Glomerular visceral epithelial cell (primary cell): Measurements from ENCODE around the gene PSMB1.

ENCODE experiments used
- DNase-seq: peaks from one replicate; pipeline ENCODE4 v3.0.0-alpha.2; 2016; ENCODE audit errors: extremely low spot score

PSMB1 gene

GRCh38 chr6:170552765-170553533, at the start of gene PSMB1:
Gene PSMB1 (minus strand): TSS chr6:170553307. CDS start chr6:170553242, 65 bp downstream.
- peak; percentile 91 for DNase-seq

DNA sequence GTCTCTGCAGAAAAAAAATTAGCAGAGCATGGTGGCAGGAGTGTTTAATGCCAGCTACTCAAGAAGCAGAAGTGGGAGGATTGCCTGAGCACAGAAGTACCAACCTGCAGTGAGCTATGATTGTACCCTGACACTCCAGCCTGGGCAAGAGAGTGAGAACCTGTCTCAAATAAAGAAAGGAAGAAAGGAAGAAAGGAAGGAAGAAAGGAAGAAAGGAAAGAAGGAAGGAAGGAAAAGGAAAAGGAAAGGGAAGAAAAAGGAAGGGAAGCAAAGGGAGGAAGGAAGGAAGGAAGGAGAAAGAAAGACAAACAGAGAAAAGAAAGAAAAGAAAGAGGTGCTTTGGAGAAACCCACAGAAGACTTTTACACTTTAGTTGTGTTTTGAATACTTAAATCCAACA, 44.2 kb upstream of the PSMB1 start:
- DNase-seq: no peak

DNA sequence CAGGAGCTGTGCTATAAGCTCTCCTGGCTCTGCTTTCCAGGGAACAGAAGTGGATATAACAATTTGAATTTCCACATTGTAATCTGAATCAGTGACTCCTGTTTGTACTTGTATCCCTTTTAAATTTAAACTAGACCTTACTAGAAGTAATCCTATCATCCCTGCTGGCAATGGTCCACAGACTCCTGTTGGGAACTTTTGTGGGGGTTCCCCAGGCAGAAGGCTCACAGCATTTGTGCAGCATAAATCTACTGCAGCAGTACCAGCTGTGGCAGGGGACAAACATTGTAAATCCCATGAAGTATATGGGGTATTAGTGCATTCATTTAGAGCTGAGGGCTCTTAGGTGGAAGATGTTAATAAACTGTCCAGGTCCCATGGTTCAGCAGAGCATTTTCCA, 43.3 kb upstream of the PSMB1 start:
- no peak for DNase-seq

DNA sequence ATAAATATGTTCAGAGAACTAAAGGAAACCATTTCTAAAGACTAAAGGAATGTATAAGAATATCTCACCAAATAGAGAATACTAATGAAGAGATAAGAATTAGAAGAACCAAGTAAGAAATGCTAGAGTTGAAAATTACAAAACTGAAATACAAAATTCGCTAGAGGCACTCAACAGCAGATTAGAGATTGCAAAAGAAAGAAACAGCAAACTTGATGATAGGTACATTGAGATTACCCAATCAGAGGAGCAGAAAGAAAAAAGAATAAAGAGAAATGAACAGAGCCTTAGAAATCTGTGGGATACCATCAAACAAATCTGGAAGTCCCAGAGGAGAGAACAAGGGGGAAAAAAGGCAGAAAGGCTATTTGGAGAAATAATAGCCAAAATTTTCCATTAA, 37.6 kb upstream of the PSMB1 start:
- no peak for DNase-seq

DNA sequence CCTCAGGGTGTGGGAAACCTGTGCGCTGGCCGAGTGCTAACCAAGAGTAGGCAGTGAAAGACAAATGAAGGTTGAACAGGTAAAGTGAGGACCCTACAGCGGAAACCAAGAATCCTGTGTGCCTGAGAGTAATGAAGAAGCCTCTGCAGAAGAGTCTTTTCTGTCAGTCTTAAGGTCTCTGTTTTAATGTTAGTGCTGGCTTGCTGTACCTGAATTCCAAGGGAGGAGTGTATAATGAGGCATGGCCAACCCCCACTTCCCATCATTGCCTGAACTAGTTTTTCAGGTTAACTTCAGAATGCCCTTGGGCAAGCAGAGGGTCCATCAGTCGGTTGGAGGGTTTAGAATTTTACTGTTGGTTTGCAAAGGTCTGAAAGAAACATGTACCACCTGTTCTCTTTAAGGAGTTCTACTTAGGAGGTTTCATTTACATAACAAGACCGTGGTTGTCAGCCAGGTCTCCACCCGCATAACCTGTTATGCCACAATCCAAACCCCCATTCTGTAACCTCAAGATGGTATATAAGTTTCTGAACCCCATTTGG, 31.9 kb upstream of the PSMB1 start:
- no peak for DNase-seq

GRCh38 chr6:170584181-170584953, 31.3 kb upstream of the PSMB1 start, which contains the start of gene PDCD2:
Gene PDCD2 (minus strand): TSS chr6:170584637. CDS start chr6:170584581, 56 bp downstream.
- peak; percentile 92 for DNase-seq

DNA sequence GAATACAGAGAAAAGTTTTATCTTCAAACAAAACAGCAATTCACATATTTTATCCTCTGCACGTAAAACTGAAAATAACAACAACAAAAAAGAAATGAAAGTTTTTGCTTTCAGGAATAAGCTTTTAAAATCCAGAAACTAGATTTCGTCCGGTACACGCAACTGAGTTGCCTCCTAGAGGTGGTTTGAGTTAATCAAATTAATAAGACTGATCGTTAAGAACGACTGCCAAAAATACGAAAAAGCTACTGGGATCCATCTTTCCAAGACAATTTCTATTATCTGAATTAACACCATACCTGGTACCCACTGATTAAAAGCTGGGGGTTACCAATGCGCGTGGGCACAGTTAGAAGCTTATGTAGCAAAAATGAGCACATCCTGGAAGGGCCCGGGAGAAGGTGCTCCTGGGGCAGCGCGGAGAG, 30.7 kb upstream of the PSMB1 start:
- DNase-seq: no peak

GRCh38 chr6:170578909-170579308, 25.8 kb upstream of the PSMB1 start:
- no peak for DNase-seq

- DNase-seq: no peak
These were observed 22.1 kb upstream of the PSMB1 start for GRCh38 chr6:170575250-170575649.

GRCh38 chr6:170572704-170573466, 19.8 kb upstream of the PSMB1 start:
- no peak for DNase-seq

DNA sequence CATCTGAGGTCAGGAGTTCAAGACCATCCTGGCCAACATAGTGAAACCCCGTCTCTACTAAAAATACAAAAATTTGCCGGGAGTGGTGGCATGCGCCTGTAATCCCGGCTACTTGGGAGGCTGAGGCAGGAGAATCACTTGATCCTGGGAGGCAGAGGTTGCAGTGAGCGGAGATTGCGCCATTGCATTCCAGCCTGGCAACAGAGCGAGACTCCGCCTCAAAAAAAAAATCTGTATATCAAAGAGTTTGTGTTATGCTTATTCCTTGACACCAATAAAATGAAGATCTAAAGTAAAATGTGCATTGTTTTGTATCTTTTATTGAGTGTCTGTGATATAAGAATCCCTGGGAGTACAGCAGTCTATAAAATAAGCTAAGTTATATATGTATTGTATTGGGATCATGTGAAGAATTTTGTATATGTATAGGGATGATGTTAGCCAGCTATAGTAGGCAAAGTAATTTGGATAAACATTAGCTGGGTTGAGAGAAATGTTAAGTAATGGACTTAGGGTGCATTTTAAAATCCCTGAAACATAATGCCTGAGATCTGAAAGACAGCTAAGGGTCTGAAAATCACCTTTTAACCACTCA, 11.9 kb upstream of the PSMB1 start:
- DNase-seq: no peak

GRCh38 chr6:170561555-170561954, 8.4 kb upstream of the PSMB1 start:
- no peak for DNase-seq

GRCh38 chr6:170555305-170555704, 2.2 kb upstream of the PSMB1 start:
- no peak for DNase-seq

- DNase-seq: no peak
These were observed 1.7 kb upstream of the PSMB1 start for GRCh38 chr6:170554796-170555137.

GRCh38 chr6:170554013-170554795, 1.1 kb upstream of the PSMB1 start, which contains the start of gene TBP:
Gene TBP (plus strand): TSS chr6:170554369. CDS start chr6:170557030, 2,661 bp downstream.
- peak; percentile 97 for DNase-seq

GRCh38 chr6:170553534-170554012, 466 bp upstream of the PSMB1 start:
- no peak for DNase-seq

DNA sequence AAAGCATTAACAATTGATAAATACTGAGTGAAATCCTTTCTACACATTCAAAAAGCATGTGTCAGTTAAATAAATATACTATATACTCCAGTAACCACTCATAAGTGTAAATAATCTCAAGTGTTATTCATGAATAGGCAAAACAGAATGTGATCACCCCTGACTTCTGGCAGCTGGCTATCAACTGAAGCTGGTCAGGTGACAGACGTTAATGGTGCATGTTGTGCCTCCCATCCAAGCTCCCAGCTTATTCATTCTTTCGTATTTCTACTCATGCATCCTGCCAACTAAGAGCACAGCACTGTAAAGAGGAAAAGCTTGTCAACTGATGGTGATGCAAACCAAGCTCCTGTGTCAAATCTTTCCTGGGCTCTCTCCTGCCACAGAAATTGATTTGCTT, 7.7 kb downstream of the PSMB1 start:
- DNase-seq: no peak

- DNase-seq: no peak
These were observed 10.9 kb downstream of the PSMB1 start for GRCh38 chr6:170542031-170542719.

GRCh38 chr6:170537329-170537728, 15.8 kb downstream of the PSMB1 start:
- DNase-seq: no peak

- no peak for DNase-seq
These were observed 16.4 kb downstream of the PSMB1 start for GRCh38 chr6:170536671-170537070.
